MM.1S (cell line): ENCODE measurements around the gene SNAI3.

ENCODE experiments used
- CTCF ChIP-seq: fragments of 300-600 bp; sonication (generic); IDR thresholded peaks from 2 replicates; pipeline ENCODE4 v1.5.1; 2016; ENCODE audit warnings: antibody characterized with exemption, low read length, mixed read lengths
- EZH2 ChIP-seq: fragments of 300-600 bp; sonication (generic); optimal IDR thresholded peaks from 2 replicates; pipeline ENCODE3; 2017; ENCODE audit warnings: low read depth, mild to moderate bottlenecking, antibody characterized with exemption, low read length, mixed read lengths

DNA sequence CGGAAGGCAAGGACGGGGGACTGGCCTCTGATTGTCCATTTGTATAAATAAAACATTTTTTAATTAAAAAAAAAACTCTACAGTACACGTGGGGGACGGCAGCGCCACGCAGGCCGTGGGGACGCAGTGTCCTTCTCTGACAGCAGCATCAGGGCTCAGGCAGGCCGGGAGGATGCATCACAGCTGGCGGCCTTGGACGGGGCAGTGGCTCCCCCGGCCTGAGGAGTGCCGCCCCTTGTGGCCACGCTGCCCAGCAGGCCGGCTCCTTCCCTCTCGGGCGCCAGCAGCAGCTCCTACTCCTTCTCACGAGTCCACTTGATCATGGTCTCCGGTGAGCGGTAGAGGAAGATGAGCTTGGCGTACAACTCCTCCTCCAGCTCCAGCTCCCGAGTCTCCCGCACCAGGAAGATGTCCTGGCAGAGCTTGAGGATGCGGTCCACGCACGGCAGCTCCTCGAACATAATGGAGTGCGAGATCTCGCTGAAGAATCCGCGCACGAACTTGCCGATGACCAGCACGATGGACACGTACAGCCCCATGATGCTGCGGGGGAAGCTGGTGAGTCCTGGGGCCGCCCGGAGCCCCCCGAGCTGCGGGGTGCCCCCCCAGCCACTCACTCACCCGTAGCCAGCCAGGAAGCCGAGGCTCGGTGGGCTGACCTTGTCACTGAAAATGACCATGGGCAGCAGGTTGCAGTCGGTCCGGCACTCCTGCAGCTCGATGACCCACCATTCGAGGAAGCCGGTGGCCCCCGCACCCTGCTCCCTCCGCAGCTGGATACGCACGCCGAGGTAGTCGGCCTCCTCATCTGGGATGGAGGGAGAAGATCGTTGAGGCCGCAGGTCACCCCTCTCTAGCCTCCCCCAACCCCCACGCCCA is 29.2 kb upstream of the SNAI3 start:
- no peak for TF ChIP-seq EZH2
- TF ChIP-seq CTCF = no peak
